C4-2B (cell line): ENCODE results near the gene TRIM41.

Experiments
- CTCF ChIP-seq: fragments of 450-650 bp; conservative IDR thresholded peaks from 2 replicates; pipeline ENCODE4 v1.5.1; 2017; ENCODE audit warnings: mild to moderate bottlenecking
- ZFX ChIP-seq: fragments of 450-650 bp; IDR thresholded peaks from 2 replicates; pipeline ENCODE4 v1.6.1; 2017

GRCh38 chr5:181241393-181241975 lies 18.4 kb downstream of the TRIM41 start:
- TF ChIP-seq CTCF (no peak), ZFX (no peak)
